Measurements from ENCODE around the gene POLL.
"Not testable (repeated sequence)": the region's sequence is repeated elsewhere in the genome, so short reads cannot be mapped to it uniquely, and the experiment has no call there.

The POLL gene

DNA sequence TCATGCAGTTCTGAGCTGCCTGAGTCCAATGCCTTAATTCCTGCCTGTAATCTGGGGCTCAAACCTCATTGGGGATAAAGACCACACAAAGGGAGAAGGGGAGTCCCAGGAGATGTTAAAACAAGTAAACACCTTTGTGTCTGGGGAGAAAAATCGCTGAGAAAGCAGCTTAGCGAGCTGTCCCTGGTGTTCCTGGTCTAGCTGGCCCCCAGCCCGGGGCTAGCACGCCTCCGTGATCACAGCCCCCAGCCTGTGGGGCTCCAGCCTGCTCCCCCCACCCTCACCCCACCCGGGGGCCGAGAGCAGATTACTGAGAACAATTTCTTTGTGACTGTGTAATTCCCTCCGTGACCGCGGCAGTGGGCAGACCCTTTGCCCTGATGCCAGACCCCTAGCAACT is 24.8 kb upstream of the POLL start:
- Histone ChIP-seq H3K27ac (no peak overlapping the region), H3K4me3 (no peak overlapping the region)

DNA sequence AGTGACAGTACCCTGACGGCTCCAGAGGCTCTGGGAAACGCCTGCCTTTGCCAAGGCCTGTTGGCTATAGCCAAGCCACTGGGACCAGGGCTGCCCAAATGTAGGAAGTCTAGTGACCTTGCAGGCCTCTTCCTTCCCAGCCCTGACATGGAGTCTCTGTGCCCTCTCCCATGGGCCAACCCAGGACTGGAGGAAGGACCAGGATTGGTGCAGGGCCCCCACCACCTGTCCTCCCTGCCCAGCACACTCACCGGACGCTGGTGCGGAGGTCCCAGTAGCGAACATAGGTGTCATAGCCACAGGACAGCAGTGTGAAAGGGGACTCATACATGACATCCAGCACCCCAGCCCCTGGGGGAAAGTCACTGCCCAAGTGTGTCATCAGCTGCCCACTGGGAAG is 24.0 kb upstream of the POLL start:
- Histone ChIP-seq H3K4me3 (no peak overlapping the region), H3K27ac (peak overlapping the region in 2 of 21 experiments; percentile 4 to 42)

DNA sequence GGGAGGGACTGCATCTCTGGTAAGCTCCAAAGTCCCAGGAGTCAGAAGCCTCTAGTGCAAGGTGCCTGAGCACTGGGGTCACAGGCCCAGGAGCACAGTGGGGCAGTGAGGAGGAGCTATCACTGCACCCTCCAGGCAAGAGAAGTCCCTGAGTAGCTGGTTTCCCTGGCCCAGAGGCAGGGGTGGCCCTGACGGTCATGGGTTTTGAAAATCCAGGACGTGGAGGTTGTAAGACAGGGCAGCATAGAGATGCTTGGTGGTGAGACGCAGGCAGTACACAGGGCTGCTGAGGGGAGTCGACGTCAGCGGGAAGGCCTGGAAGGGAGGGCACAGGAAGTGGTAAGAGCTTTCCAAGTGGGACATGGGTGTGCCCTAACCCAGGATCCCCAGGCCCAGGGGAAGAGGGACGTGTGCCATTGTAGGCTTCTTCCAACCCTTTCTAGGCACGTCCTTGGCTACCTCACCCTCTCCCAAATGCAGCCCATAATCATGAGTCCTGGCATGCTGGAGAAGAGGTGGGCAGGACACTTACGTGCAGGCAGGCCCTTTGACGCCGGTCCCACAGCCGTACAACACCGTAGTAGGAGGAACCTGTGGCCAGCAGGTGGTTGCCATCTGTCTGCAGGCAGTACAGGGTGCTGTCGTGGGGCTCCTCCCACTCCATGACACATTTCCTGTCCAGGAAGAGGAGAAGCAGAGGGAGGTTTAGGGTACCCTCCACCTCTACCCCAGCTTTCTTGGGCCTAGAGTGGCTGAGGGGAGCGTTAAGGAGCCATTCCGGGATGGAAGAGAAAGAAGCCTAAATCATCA is 23.2 kb upstream of the POLL start:
- Histone ChIP-seq H3K27ac (peak overlapping the region in 2 of 21 experiments; percentile 4 to 42), H3K4me3 (no peak overlapping the region)

DNA sequence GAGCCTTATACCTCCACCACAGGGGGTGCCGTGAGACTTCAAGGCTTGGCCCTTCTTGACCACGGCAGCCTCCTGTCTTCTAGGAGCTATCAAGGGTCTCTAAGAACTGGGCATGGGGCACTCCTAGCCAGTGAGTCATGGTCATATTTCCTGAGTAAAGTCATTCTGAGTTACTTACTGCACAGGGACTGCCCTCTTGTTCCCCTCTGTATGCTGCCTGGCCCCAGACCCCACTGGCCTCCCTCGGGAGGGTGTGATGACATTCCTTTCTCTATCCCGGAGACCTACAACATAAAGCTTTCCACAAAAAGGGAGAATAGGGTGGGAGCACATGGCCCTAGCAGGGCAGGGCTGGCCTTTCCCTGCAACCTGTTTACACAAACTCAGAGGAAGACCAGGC is 21.4 kb upstream of the POLL start:
- no peak overlapping the region for H3K27ac ChIP-seq

DNA sequence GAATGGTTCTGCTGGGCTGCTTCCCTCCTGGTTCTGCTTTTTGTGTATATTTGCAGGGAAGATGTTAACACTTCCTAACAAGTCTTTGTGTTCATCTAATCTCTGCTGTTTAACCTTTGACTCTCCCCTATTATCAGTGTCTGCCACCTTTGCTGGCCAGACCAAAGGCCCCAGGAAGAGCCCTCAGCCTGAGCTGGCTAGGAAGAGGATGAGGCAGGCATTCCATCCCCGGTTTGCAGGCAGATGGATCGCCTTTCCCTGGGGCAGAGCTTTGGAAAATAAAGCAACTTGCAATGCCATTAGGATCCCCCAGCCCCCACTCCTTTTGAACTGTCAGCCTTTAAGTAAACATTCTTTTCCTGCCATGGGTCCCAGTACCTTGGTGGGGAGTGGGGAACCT is 19.1 kb upstream of the POLL start:
- Histone ChIP-seq H3K4me3 (no peak overlapping the region), H3K27ac (no peak overlapping the region)

More for the DNA sequence above, 21.4 kb upstream of the POLL start:
- H3K4me3 ChIP-seq, result no peak overlapping the region

DNA sequence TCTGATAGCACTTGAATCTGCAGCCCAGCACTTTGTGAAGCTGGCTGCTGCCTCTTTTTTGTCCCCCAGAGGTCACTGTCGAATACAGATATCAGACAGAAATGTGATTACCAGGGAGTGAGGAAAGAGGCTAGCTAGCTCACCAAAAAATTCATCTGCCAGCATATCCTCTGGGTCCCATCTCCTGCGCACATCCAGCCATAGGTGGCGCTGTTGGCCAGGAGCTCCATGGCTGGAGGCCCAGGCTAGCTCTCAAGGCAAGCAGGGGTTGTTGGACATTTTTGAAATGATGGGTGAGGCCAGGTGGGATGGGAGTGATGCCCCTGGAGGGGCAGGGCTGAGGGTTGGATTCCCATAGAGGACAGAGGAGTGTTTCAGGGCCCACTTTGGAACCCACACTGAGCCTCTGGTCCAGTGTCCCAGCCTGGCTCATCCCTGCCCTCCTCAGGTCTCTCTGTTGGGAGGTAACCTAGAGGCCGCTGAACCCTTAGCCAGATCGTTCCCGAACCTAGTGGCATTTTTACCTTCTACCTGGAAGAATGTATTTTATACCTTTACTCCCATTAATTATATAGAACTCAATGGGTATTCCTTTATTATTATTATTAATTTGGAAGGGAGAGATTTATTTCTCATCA is 14.8 kb upstream of the POLL start:
- Histone ChIP-seq H3K4me3 (no peak overlapping the region), H3K27ac (no peak overlapping the region)

DNA sequence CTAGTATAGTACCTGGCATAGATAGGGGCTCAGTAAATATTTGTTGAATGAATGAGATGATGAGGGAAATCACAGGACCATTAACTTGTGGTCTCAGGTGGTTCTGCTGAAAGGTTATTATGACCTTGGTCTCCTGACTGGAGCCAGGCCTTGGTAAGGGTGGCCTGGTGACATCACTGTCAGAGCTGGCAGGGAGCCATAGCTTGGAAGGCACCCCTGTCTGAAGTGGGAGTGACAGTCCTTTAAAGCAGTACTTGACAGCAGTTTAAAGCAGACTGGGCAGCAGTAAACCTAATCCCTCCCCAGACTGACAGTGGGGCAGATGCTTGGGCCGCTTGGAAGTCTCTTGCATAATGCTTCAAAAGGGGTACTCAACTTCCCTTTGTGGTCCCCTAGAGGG is 13.5 kb upstream of the POLL start:
- H3K27ac ChIP-seq, result no peak overlapping the region
- H3K4me3 ChIP-seq, result no peak overlapping the region

DNA sequence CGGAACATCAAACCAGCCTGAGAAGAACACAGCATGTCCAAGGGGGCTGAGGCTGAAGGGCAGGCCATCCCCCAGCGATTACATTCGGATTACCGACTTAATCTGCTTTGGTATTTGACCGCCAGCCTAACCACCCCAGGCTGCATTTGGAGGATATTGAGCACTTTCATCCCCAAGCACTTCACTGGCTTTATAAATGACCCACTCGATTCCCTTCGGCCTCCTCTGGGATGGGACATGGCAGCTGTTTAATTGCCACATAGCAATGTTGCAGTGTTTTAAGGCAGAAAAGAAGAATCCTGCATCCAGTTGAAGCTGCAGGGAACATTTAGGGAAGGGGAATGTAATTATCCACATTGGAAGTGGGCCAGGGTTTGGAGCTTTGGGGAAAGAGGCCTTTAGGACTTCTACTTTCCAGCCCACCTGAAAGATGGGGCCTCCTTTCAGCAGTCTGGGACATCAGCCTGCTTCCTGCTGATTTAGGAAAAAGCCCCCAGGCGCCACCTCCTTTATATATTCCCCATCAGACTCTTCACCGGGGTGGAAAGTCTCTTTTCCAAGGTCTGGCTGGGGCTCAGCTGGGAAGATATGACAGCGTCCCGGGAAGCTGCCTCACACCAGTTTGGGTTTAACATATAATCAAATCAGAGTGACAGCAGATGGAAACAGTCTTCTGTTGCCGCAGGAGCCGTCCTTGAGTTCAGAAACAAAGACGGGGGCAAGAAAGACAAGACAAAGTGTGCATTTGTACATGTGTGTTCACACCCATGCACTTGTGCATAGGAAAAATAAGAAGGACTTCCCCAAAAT is 9.2 kb upstream of the POLL start:
- H3K27ac ChIP-seq, result no peak overlapping the region
- H3K4me3 ChIP-seq, result no peak overlapping the region

DNA sequence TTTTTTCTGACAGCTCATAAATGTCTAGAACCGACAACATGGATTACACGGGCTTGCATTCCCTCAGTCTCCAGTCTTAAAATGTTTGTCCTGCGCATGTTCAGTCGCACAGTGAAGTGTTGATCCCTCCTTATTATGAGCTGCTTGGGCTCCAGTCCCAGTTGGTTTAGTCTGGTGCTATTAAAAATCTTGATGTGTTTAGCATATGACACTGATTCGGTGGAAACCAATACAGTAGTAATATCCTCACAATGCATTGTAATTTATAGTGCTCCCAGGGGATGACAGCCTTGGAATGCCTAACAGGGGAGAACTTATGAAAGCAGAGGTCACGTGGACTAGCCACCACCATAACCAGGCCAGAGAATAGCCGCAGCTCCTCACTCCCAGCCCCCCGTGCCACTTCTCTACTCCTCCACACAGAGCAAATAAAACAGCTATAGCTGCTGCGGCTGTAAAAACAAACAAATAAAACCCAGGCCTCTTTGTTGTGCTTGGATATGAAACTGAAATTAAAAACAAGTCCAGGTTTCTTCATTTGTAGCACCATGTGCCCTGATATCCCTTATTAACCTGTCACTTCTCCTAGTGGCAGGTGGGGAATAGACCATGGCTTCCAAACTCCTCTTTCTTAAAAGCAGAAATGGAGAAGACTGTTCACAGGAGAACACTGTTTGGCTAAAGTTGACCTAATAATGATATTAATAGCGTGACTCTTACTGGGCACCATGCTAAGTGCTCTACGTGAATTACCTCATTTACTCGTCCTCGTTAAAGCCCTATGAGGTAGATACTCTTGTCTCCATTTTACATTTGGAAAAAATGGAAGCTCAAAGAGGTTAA is 7.8 kb upstream of the POLL start:
- no peak overlapping the region for H3K4me3 ChIP-seq
- no peak overlapping the region for H3K27ac ChIP-seq

DNA sequence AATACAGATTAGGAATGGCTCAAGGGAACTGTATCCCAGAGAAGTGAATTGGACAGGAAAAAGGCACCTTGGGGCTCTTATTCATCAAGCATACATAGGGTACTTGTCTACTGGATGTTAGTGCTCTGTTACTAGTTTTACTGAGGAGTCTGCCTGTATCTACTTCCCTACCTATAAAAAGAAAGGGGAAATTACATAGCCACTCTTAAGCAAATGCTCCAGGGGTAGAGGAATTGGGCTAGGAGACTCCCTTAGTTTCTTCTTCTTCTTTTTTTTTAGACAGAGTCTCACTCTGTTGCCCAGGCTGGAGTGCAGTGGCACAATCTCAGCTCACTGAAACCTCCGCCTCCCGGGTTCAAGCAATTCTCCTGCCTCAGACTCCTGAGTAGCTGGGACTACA is 5.3 kb upstream of the POLL start:
- H3K4me3 ChIP-seq, H3K27ac ChIP-seq: not testable (repeated sequence)

DNA sequence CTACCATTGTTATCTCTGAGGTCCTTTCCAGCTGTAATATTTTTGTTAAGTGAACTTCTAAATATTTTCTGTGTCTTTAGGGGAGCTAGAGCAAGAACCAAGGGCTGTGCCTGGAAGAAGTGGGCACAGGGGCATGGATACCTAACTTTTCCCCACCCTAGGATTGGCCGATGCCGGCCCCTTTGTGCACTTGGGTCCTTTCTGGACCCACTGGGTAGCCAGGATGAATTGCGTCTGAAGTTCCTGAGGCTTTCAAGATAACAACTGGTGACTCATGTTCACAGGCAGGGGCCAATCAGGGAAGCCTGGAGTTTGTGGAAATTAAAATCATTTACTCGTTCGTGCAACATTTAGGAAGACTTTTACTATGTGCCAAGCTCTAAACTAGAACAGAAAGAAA is 822 bp upstream of the POLL start:
- peak overlapping the region in 1 of 21 experiments; percentile 80 for H3K27ac ChIP-seq
- peak overlapping the region; percentile 74 to 99 (median 89) for H3K4me3 ChIP-seq

DNA sequence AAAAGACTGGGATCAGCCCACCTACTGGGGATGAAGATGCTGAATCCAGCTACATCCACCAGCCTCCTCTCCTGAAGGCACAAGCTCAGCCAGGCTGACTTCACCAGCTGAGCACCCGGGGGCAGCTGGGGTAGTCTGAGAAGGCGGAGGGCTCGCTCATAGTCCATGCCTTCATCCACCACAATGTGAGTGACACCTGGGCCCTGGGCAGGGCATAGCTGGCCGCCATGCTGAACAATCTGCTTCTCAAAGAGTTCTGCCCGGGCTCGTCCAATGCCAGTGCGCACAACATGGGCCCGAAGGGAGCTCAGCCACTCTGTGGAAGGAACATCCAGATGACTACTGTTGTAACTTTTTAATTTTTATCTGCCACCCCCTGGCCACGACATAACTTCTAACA is 2.2 kb downstream of the POLL start:
- no peak overlapping the region for H3K4me3 ChIP-seq
- H3K27ac ChIP-seq, result no peak overlapping the region

DNA sequence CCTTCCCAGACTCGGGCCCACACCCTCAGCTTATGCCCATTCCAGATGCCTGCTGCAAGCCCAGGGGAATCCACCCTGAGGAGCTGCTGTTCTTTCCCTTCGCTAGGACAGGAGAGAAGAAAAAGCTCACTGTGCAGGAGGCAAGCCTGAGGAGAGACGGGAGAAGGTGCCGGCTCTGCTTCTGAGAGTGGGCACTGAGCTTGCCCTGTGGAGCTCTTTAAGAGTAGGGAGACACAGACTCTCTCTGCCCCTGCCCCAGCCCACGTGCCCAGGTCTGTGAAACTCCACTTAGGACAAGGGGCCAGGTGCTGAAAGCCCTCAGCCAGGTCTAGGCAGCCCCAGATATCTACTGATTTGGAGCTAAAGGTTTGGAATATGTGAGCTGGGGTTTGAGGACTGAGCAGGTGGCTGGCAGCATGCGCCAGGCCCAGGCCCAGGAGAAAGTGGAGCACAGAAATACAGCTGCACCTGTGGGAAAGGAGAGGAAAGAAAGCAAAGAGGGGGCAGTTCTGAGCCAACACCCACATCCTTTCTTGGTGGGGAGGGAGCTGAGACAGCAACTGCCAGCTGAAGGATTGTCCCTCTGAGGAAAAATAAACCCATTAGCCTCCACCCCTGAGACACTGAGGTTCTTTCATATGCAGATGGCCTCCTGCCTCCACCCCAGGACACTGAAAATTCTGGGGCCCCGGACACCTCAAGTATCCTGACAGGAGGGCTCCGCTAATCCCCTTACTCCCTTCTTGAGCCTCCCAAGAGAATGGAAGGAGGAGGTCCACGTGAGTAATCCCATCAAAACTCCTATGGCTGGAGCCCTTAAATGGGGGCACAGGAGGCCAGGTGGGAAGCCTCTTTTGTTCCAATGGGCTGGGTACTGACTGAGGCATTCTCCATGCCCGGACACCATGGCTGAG is 7.3 kb downstream of the POLL start:
- Histone ChIP-seq H3K27ac (no peak overlapping the region), H3K4me3 (no peak overlapping the region)

DNA sequence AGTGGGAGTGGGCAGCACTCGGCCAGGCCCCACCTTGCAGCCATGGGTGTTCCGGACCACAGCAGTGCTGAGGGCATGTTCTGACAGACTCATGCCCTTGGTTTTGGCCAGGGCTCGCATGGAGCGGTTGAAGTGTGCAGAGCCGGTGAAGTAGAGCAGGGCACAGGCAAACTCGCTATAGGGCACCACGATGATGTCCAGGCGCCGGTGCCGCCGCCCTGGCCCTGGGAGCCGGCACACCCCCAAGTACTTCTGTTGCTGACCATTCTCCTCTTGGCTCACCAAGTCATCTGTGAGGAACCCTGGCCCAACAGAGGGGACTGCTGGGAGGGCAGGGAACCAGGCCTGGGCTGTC is 8.6 kb downstream of the POLL start:
- H3K27ac ChIP-seq, result no peak overlapping the region
- H3K4me3 ChIP-seq, result no peak overlapping the region

DNA sequence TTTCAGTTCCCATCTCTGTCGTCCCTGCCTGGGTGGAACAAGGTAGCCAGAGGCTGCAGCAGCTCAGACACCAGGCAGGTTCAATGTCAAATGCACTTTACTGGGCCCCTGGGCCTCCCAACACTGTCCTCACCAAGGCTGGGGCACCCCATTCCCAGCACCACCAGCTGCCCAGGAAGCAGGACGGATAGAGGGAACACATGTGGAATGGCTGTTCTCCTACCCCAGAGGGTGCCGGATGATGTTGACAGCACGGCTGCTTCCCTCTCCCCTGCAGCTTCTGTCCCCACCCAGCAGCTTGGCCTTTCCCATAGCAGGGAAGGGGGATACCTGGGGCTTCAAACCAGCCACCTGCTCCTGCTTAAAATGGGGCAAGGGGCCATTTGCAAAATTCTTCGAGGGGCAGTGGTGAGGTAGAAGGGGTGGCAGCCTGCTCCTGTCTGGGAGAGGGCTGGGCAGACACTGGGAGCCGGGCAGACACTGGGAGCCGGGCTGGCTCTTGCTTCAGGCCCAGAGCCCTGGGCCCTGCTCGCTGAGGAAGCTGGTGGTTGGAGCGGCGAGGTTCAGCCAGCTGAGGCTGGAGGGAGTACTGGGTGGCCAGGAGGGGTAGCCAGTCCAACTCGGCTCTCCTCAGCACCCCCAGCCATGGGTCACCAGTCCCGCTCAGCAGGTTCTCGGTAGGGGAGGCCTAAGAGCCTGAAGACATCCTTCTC is 9.1 kb downstream of the POLL start:
- H3K27ac ChIP-seq, result no peak overlapping the region
- no peak overlapping the region for H3K4me3 ChIP-seq

DNA sequence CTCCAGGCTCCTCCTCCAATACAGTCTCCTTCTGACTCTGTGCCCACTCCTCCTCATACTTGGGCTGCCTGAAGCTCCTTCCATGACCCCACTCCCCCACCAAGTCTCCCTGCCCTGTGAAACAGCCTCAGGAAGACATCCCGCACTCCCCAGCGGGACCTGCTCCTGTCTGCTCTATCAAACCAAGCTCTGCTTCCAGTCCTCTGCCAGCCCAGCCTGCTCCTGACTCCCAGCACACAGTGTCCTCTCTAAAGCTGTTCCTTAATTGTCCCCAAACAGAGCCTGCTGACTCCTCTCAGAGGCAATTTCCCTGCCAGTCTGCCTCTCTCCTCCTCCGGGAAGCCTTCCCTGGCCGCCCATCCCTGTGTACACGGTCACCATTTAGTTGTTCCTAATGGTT is 9.9 kb downstream of the POLL start:
- H3K4me3 ChIP-seq, result no peak overlapping the region
- no peak overlapping the region for H3K27ac ChIP-seq

DNA sequence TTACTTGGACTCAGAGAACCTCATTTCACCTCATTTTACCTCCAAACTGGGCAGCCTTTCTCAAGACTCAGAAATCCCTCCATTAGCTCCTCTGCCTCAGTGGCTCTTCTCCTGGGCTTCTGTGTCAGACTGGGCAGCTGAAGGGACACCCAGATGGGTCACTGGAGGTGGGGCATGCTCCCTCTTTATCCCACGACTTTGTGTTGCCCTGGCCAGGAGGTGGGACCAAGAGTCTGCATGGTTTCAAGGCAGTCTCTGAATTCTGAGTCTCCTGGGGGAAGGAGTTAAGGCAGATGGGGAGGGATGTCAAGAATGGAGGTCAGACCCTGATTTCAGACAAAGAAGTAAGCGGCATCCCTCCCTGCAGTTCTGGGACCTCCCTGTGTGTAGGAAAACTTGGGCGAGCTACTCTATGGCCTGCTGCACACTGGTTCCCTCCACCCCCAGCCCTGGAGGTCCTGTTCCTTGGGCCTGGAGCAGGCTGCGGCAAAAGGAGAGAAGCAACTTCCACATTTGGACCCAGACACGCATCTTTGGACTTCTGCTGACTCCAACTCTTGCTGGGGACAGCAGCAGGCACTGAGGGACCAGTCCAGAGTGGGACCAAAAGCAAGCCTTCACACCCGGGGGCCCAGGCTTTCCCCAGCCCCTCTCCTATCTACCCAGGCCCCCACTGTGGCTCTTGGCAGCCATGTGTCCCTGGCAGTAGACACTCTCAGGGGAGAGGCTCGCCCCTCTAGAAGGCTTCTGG is 10.8 kb downstream of the POLL start:
- Histone ChIP-seq H3K4me3 (no peak overlapping the region), H3K27ac (no peak overlapping the region)
